GM12801 (cell line): Measurements from ENCODE around the gene PSD2.

Source experiments
- CTCF ChIP-seq: IDR thresholded peaks from one replicate; pipeline ENCODE4 v1.5.1; 2011; ENCODE audit warnings: control low read depth; ENCODE audit not compliant: insufficient read length; ENCODE audit errors: extremely low read depth

The PSD2 gene

GRCh38 chr5:139825690-139826089, 30.1 kb downstream of the PSD2 start:
- TF ChIP-seq CTCF = no peak

- TF ChIP-seq CTCF = no peak
Observed at GRCh38 chr5:139828207-139828895, 32.7 kb downstream of the PSD2 start.

GRCh38 chr5:139829471-139829870, 33.9 kb downstream of the PSD2 start:
- no peak for TF ChIP-seq CTCF

- no peak for TF ChIP-seq CTCF
Observed at GRCh38 chr5:139831624-139832023, 36.0 kb downstream of the PSD2 start.

GRCh38 chr5:139833525-139833924, 37.9 kb downstream of the PSD2 start:
- TF ChIP-seq CTCF = no peak

GRCh38 chr5:139835656-139836055, 40.0 kb downstream of the PSD2 start:
- no peak for TF ChIP-seq CTCF

GRCh38 chr5:139836469-139837208, 41.0 kb downstream of the PSD2 start:
- TF ChIP-seq CTCF = no peak
